HG02588 (cell line): Measurements from ENCODE around the gene ARID1A.
A peak's percentile ranks its signal among the peaks of the same experiment; 100 is the strongest.

Experiments
- ATAC-seq: cut with Tn5 transposase; IDR thresholded peaks from one replicate; pipeline ENCODE4 v1.9.1; 2021; ENCODE audit warnings: mild to moderate bottlenecking, moderate library complexity; ENCODE audit not compliant: unreplicated experiment

Gene ARID1A

GRCh38 chr1:26824731-26825130 is 128.9 kb downstream of the ARID1A start:
- ATAC-seq, result no peak

GRCh38 chr1:26826261-26827105 is 130.7 kb downstream of the ARID1A start, which contains the start of gene ZDHHC18:
Gene ZDHHC18 (plus strand): TSS chr1:26826688. CDS start chr1:26826805, 117 bp downstream.
- peak; percentile 80 for ATAC-seq

GRCh38 chr1:26827106-26827604 is 131.3 kb downstream of the ARID1A start:
- ATAC-seq, result no peak

GRCh38 chr1:26827663-26828062 is 131.8 kb downstream of the ARID1A start:
- no peak for ATAC-seq

- no peak for ATAC-seq
Measured at GRCh38 chr1:26828411-26828991, 132.7 kb downstream of the ARID1A start.

- no peak for ATAC-seq
Measured at GRCh38 chr1:26829184-26829911, 133.5 kb downstream of the ARID1A start.

- ATAC-seq, result no peak
Measured at GRCh38 chr1:26831059-26831458, 135.2 kb downstream of the ARID1A start.
